Gastrocnemius medialis (tissue), 4 donors: ENCODE data around the gene STRN.

Source experiments
- CTCF ChIP-seq, 5 experiments: fragments of 450-650 bp in 3 of 5; fragments of 200-600 bp in 2 of 5; sonication (generic) in 2 of 5; IDR thresholded peaks in 4 of 5; conservative IDR thresholded peaks in 1 of 5; 1 replicate in 4 of 5; 2 replicates in 1 of 5; pipeline ENCODE4 v1.5.1; 2016 to 2019; ENCODE audit warnings: antibody characterized with exemption in 5 of 5, mild to moderate bottlenecking in 3 of 5, moderate library complexity in 3 of 5
- POLR2A ChIP-seq, 2 donors: fragments of 450-650 bp; IDR thresholded peaks; one replicate each; pipeline ENCODE4 v1.6.1; 2017; ENCODE audit warnings: antibody characterized with exemption in 2 of 2, mild to moderate bottlenecking in 2 of 2, moderate library complexity in 2 of 2

DNA sequence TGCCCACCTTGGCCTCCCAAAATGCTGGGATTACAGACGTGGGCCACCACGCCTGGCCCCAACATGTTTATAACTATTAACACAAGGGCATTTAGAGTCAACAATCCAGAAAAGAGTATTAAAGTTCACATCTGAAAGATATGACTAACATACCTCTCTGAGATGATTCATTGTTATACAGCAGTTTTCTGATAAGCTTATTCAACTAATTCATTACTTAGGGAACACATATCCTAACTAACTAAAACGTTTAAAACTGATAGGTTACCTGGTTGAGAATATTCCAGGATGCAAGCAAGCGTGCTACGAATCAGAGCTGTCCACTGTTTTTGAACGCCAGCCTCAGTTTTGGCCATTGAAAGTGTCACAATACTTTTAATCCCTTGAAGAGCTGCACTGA, 34.0 kb upstream of the STRN start:
- TF ChIP-seq POLR2A (IDR thresholded peaks at IDR 0.05) (no peak), CTCF (IDR thresholded peaks at IDR 0.05 in 4 of 5, conservative IDR thresholded peaks at IDR 0.05 in 1 of 5) (no peak)
